Urinary bladder (tissue), 4 donors: ENCODE measurements around the gene P3H3. TPM values are rescaled to one million over a fixed set of nuclear protein-coding genes. Genes with fewer than 3 reads are reported as not detected.
"Not testable (repeated sequence)": the region's sequence is repeated elsewhere in the genome, so short reads cannot be mapped to it uniquely, and the experiment has no call there.

ENCODE experiments used
- DNase-seq: peaks from one replicate; pipeline ENCODE4 v3.0.0-alpha.2; 2015; ENCODE audit errors: extremely low spot score
- H3K27ac ChIP-seq: one replicate; pipeline ENCODE4 v1.5.1; 2013; ENCODE audit warnings: low read depth, mild to moderate bottlenecking, moderate library complexity
- H3K36me3 ChIP-seq: one replicate; pipeline ENCODE4 v1.6.1; 2013; ENCODE audit warnings: mild to moderate bottlenecking, moderate library complexity; ENCODE audit not compliant: insufficient read depth
- H3K4me1 ChIP-seq: one replicate; pipeline ENCODE4 v1.6.1; 2013; ENCODE audit warnings: mild to moderate bottlenecking, moderate library complexity; ENCODE audit not compliant: insufficient read depth
- H3K4me3 ChIP-seq: one replicate; pipeline ENCODE4 v1.5.1; 2013; ENCODE audit warnings: low read depth, low read length
- WGBS: extraction: QIAGEN DNeasy Blood & Tissue Kit; methylation state at CpG from one replicate; pipeline ENCODE4 v1.1.7; 2013; 5-methylcytosine and 5-hydroxymethylcytosine counted together
- polyA plus RNA-seq: library from polyadenylated mRNA; stranded (reverse); fragments of 200-250 nt; gene quantifications from one replicate; pipeline ENCODE4 v1.2.3, GENCODE V29; 2013
- total RNA-seq: library from RNA; depleted of rRNA; stranded (reverse); fragments of >200 nt; gene quantifications from one replicate; pipeline ENCODE4 v1.2.3, GENCODE V29; 2014
- donor health status: healthy with polysubstance abuse.
- donor health status: healthy.

P3H3 gene
- total and polyA plus RNA-seq, 2 donors = 40.1 to 46.3 TPM

- H3K36me3 ChIP-seq = no peaks in the 10 kb centered on the region
- H3K4me3 ChIP-seq = peak within 1 kb of the TSS; percentile 44
- WGBS = under 1% methylated on average over 37 of the region's 37 CpGs
- peak; percentile 96 for DNase-seq
- H3K27ac ChIP-seq = peak within 1 kb of the TSS; percentile 68
- no peaks in the 10 kb centered on the region for H3K4me1 ChIP-seq
These were observed 23.1 kb downstream of the P3H3 start, which contains the start of gene CDCA3 for GRCh38 chr12:6851153-6851920. Gene CDCA3, minus strand, starts transcription at chr12:6851286. Its CDS starts 334 bp downstream, at chr12:6850952.

- Histone ChIP-seq H3K27ac (peak within 1 kb of the TSS; percentile 68), H3K4me1 (no peaks in the 10 kb centered on the region), H3K36me3 (no peaks in the 10 kb centered on the region), H3K4me3 (peak within 1 kb of the TSS; percentile 53)
- under 1% methylated on average over 65 of the region's 65 CpGs for WGBS
- peak; percentile 99 for DNase-seq
These were observed 23.9 kb downstream of the P3H3 start, which contains the start of gene USP5 for GRCh38 chr12:6851921-6852650. Gene USP5, plus strand, starts transcription at chr12:6852150. Its CDS starts 30 bp downstream, at chr12:6852180.

- H3K4me3 ChIP-seq = peak overlapping the region; percentile 53
- 2% methylated on average over 18 of the region's 18 CpGs for WGBS
- no peak overlapping the region for H3K27ac ChIP-seq
- H3K36me3 ChIP-seq = no peaks in the 10 kb centered on the region
- peak; percentile 39 for DNase-seq
- H3K4me1 ChIP-seq = no peaks in the 10 kb centered on the region
These were observed 24.6 kb downstream of the P3H3 start for GRCh38 chr12:6852651-6853354.

GRCh38 chr12:6853626-6854025 is 25.4 kb downstream of the P3H3 start:
- Histone ChIP-seq H3K27ac (no peak overlapping the region), H3K4me3 (no peak overlapping the region), H3K36me3 (no peaks in the 10 kb centered on the region), H3K4me1 (no peaks in the 10 kb centered on the region)
- no peak for DNase-seq
- 35% methylated on average over 1 of the region's 1 CpG for WGBS

- H3K4me1 ChIP-seq = no peaks in the 10 kb centered on the region
- 77% methylated on average over 6 of the region's 6 CpGs for WGBS
- H3K36me3 ChIP-seq = no peaks in the 10 kb centered on the region
- no peak for DNase-seq
- no peak overlapping the region for H3K4me3 ChIP-seq
- no peak overlapping the region for H3K27ac ChIP-seq
These were observed 25.8 kb downstream of the P3H3 start for GRCh38 chr12:6854036-6854435.

- Histone ChIP-seq H3K27ac (no peak overlapping the region), H3K4me3 (no peak overlapping the region), H3K4me1 (no peaks in the 10 kb centered on the region), H3K36me3 (no peaks in the 10 kb centered on the region)
- 89% methylated on average over 14 of the region's 14 CpGs for WGBS
- DNase-seq = no peak
These were observed 27.1 kb downstream of the P3H3 start for GRCh38 chr12:6855322-6855721.

GRCh38 chr12:6858799-6859198 is 30.6 kb downstream of the P3H3 start:
- 96% methylated on average over 2 of the region's 2 CpGs for WGBS
- Histone ChIP-seq H3K36me3 (no peaks in the 10 kb centered on the region), H3K27ac (no peak overlapping the region), H3K4me3 (no peak overlapping the region), H3K4me1 (no peaks in the 10 kb centered on the region)
- no peak for DNase-seq

GRCh38 chr12:6860116-6860515 is 31.9 kb downstream of the P3H3 start:
- no peaks in the 10 kb centered on the region for H3K36me3 ChIP-seq

GRCh38 chr12:6860942-6861341 is 32.7 kb downstream of the P3H3 start:
- H3K4me1 ChIP-seq = no peaks in the 10 kb centered on the region
- DNase-seq = no peak
- WGBS = 97% methylated on average over 7 of the region's 7 CpGs
- no peaks in the 10 kb centered on the region for H3K36me3 ChIP-seq
- H3K27ac ChIP-seq = no peak overlapping the region
- H3K4me3 ChIP-seq = no peak overlapping the region

More at GRCh38 chr12:6860116-6860515, 31.9 kb downstream of the P3H3 start:
- no peak overlapping the region for H3K4me3 ChIP-seq
- no peaks in the 10 kb centered on the region for H3K4me1 ChIP-seq
- H3K27ac ChIP-seq = no peak overlapping the region
- DNase-seq = no peak
- WGBS = 95% methylated on average over 9 of the region's 9 CpGs

GRCh38 chr12:6861391-6861790 is 33.2 kb downstream of the P3H3 start:
- Histone ChIP-seq H3K4me1 (no peaks in the 10 kb centered on the region), H3K36me3 (no peaks in the 10 kb centered on the region), H3K4me3 (no peak overlapping the region), H3K27ac (no peak overlapping the region)
- DNase-seq = no peak
- WGBS = 93% methylated on average over 9 of the region's 9 CpGs

- DNase-seq = no peak
These were observed 34.8 kb downstream of the P3H3 start for GRCh38 chr12:6863033-6863432.

GRCh38 chr12:6863586-6864321 is 35.5 kb downstream of the P3H3 start:
- H3K4me3 ChIP-seq = no peak overlapping the region
- no peaks in the 10 kb centered on the region for H3K36me3 ChIP-seq
- 96% methylated on average over 16 of the region's 16 CpGs for WGBS
- DNase-seq = no peak
- H3K27ac ChIP-seq = no peak overlapping the region
- no peaks in the 10 kb centered on the region for H3K4me1 ChIP-seq

More at GRCh38 chr12:6863033-6863432, 34.8 kb downstream of the P3H3 start:
- no peak overlapping the region for H3K27ac ChIP-seq
- no peaks in the 10 kb centered on the region for H3K36me3 ChIP-seq
- no peaks in the 10 kb centered on the region for H3K4me1 ChIP-seq
- 89% methylated on average over 11 of the region's 11 CpGs for WGBS
- no peak overlapping the region for H3K4me3 ChIP-seq

- 84% methylated on average over 5 of the region's 5 CpGs for WGBS
These were observed 37.1 kb downstream of the P3H3 start for GRCh38 chr12:6865307-6865706.

More at GRCh38 chr12:6865307-6865706, 37.1 kb downstream of the P3H3 start:
- not testable (repeated sequence) for H3K27ac ChIP-seq, H3K4me3 ChIP-seq, DNase-seq, H3K4me1 ChIP-seq, H3K36me3 ChIP-seq
